H1 (cell line): ENCODE measurements around the gene PKP3. TPM values are rescaled to one million over a fixed set of nuclear protein-coding genes. Genes with fewer than 3 reads are reported as not detected.

ENCODE experiments used
- CTCF ChIA-PET: fragments of 300-600 bp; sonication (Branson Sonifier 250); formaldehyde crosslinking; loops from one replicate; lab custom pipeline; 2021; ENCODE audit not compliant: partially characterized antibody; lab: Charles Lee
- POLR2A ChIA-PET: fragments of 300-600 bp; sonication (Branson Sonifier 250); formaldehyde crosslinking; loops from one replicate; lab custom pipeline; 2021; ENCODE audit warnings: inconsistent platforms; ENCODE audit not compliant: partially characterized antibody; lab: Charles Lee
- DNase-seq, 2 experiments: peaks; one replicate each; pipeline versions ENCODE4 v3.0.0 to v3.0.0-alpha.2; 2010 to 2022; ENCODE audit warnings: low spot score in 2 of 2, low read depth in 1 of 2, mixed read lengths in 1 of 2
- FAIRE-seq: peaks from 2 replicates; lab custom pipeline; 2011; peaks lifted over from hg19 to GRCh38; lab: Jason Lieb, UNC
- H2AFZ ChIP-seq: 2 replicates; pipeline ENCODE4 v1.8.1; 2012; ENCODE audit warnings: low read length, inconsistent platforms
- H2AK5ac ChIP-seq: 2 replicates; pipeline ENCODE4 v1.6.1; 2013; ENCODE audit warnings: low read depth, low read length
- H2BK120ac ChIP-seq: replicated peaks from 2 replicates; pipeline ENCODE3; 2013; ENCODE audit warnings: low read depth, low read length, inconsistent platforms
- H2BK12ac ChIP-seq: 2 replicates; pipeline ENCODE4 v1.6.1; 2013; ENCODE audit warnings: low read depth, low read length
- H2BK15ac ChIP-seq: 2 replicates; pipeline ENCODE4 v1.6.1; 2013; ENCODE audit warnings: low read length
- H2BK20ac ChIP-seq: 2 replicates; pipeline ENCODE4 v1.6.1; 2013; ENCODE audit warnings: low read length
- H2BK5ac ChIP-seq: 2 replicates; pipeline ENCODE4 v1.6.1; 2013; ENCODE audit warnings: low read depth, low read length
- H3K14ac ChIP-seq: 2 replicates; pipeline ENCODE4 v1.6.1; 2013; ENCODE audit warnings: inconsistent platforms; ENCODE audit not compliant: insufficient read length
- H3K18ac ChIP-seq: 2 replicates; pipeline ENCODE4 v1.6.1; 2013; ENCODE audit warnings: low read length; ENCODE audit errors: extremely low read depth
- H3K23ac ChIP-seq: 2 replicates; pipeline ENCODE4 v1.6.1; 2013; ENCODE audit warnings: inconsistent platforms; ENCODE audit not compliant: insufficient read length
- H3K23me2 ChIP-seq: 2 replicates; pipeline ENCODE4 v1.6.1; 2013; ENCODE audit warnings: low read depth, low read length
- H3K27ac ChIP-seq: 2 replicates; pipeline ENCODE4 v1.6.1; 2011; ENCODE audit warnings: low read depth, low read length, inconsistent platforms
- H3K27me3 ChIP-seq, 4 experiments: replicated peaks in 1 of 4; 1 replicate in 1 of 4; 2 replicates in 3 of 4; pipeline versions ENCODE4 v1.6.1 to v1.8.1; 2011 to 2013; ENCODE audit warnings: low read length in 3 of 4, mild to moderate bottlenecking in 3 of 4, inconsistent platforms in 2 of 4, mixed read lengths in 2 of 4, moderate library complexity in 1 of 4; ENCODE audit not compliant: control insufficient read depth in 3 of 4, insufficient read depth in 3 of 4; ENCODE audit errors: extremely low read depth in 1 of 4
- H3K36me3 ChIP-seq, 4 experiments: 2 replicates each; pipeline versions ENCODE4 v1.6.1 to v1.8.1; 2011 to 2013; ENCODE audit warnings: mild to moderate bottlenecking in 4 of 4, low read length in 3 of 4, moderate library complexity in 2 of 4, control low read depth in 1 of 4, inconsistent platforms in 1 of 4; ENCODE audit not compliant: insufficient read depth in 4 of 4, control insufficient read depth in 2 of 4
- H3K4ac ChIP-seq: replicated peaks from 2 replicates; pipeline ENCODE3; 2013; ENCODE audit warnings: low read length, low read depth, mixed read lengths, inconsistent platforms; ENCODE audit not compliant: insufficient read length
- H3K4me1 ChIP-seq, 4 experiments: replicated peaks in 1 of 4; 1 replicate in 1 of 4; 2 replicates in 3 of 4; pipeline versions ENCODE4 v1.6.1 to v1.8.1; 2011 to 2013; ENCODE audit warnings: low read length in 3 of 4, inconsistent platforms in 2 of 4, mixed read lengths in 1 of 4; ENCODE audit not compliant: insufficient read depth in 4 of 4, control insufficient read depth in 3 of 4
- H3K4me2 ChIP-seq, 2 experiments: 2 replicates each; pipeline versions ENCODE4 v1.6.1 to v1.8.1; 2011 to 2013; ENCODE audit warnings: low read depth in 2 of 2, low read length in 2 of 2, control low read depth in 1 of 2, inconsistent platforms in 1 of 2, mild to moderate bottlenecking in 1 of 2; ENCODE audit not compliant: insufficient read depth in 1 of 2
- H3K4me3 ChIP-seq, 4 experiments: fragments of 200-600, 300-600 bp in 1 of 4; sonication (generic), shearing (Covaris generic), sonication (Bioruptor Twin) in 1 of 4; 2 replicates each; pipeline versions ENCODE4 v1.5.1 to v1.8.1; 2011 to 2016; ENCODE audit warnings: low read length in 4 of 4, low read depth in 3 of 4, control low read depth in 2 of 4, inconsistent platforms in 2 of 4, mild to moderate bottlenecking in 2 of 4, mixed read lengths in 1 of 4, moderate library complexity in 1 of 4; ENCODE audit not compliant: insufficient read depth in 2 of 4; ENCODE audit errors: extremely low read depth in 1 of 4
- H3K56ac ChIP-seq: replicated peaks from 2 replicates; pipeline ENCODE3; 2013; ENCODE audit warnings: low read depth, mild to moderate bottlenecking, mixed read lengths, low read length, inconsistent platforms; ENCODE audit not compliant: insufficient read length
- H3K79me1 ChIP-seq: 2 replicates; pipeline ENCODE4 v1.6.1; 2013; ENCODE audit warnings: low read depth, low read length, control low read depth
- H3K79me2 ChIP-seq, 2 experiments: 2 replicates each; pipeline versions ENCODE4 v1.6.1 to v1.8.1; 2012 to 2013; ENCODE audit warnings: low read length in 2 of 2, mild to moderate bottlenecking in 2 of 2, inconsistent platforms in 1 of 2; ENCODE audit not compliant: insufficient read depth in 2 of 2, control insufficient read depth in 1 of 2
- H3K9ac ChIP-seq, 4 experiments: replicated peaks in 1 of 4; 1 replicate in 1 of 4; 2 replicates in 3 of 4; pipeline versions ENCODE4 v1.6.1 to v1.8.1; 2011 to 2013; ENCODE audit warnings: low read depth in 3 of 4, low read length in 3 of 4, control low read depth in 2 of 4, mild to moderate bottlenecking in 2 of 4, moderate library complexity in 2 of 4, inconsistent platforms in 1 of 4; ENCODE audit errors: extremely low read depth in 1 of 4
- H3K9me3 ChIP-seq, 2 experiments: 2 replicates each; pipeline versions ENCODE4 v1.6.1 to v1.8.1; 2012 to 2013; ENCODE audit warnings: mild to moderate bottlenecking in 2 of 2, moderate library complexity in 2 of 2, control low read depth in 1 of 2, inconsistent platforms in 1 of 2, low read depth in 1 of 2, low read length in 1 of 2, mixed read lengths in 1 of 2; ENCODE audit not compliant: insufficient read depth in 2 of 2
- H4K20me1 ChIP-seq, 2 experiments: replicated peaks in 1 of 2; 2 replicates each; pipeline versions ENCODE3 to v1.8.1; 2011 to 2013; ENCODE audit warnings: inconsistent platforms in 2 of 2, low read length in 2 of 2, mild to moderate bottlenecking in 1 of 2; ENCODE audit not compliant: insufficient read depth in 2 of 2, control insufficient read depth in 1 of 2
- H4K5ac ChIP-seq: 2 replicates; pipeline ENCODE4 v1.6.1; 2013; ENCODE audit warnings: low read length, low read depth, mixed read lengths, inconsistent platforms; ENCODE audit not compliant: insufficient read length
- H4K8ac ChIP-seq: 2 replicates; pipeline ENCODE4 v1.8.0; 2013; ENCODE audit warnings: mild to moderate bottlenecking, moderate library complexity, low read length, inconsistent platforms; ENCODE audit not compliant: insufficient read depth; ENCODE audit errors: extremely low read depth
- H4K91ac ChIP-seq: replicated peaks from 2 replicates; pipeline ENCODE3; 2013; ENCODE audit warnings: low read length, mixed read lengths, inconsistent platforms; ENCODE audit not compliant: insufficient read length
- E2F6 ChIP-seq: IDR thresholded peaks from 2 replicates; pipeline ENCODE4 v1.6.1; 2012; ENCODE audit warnings: inconsistent platforms
- GABPA ChIP-seq: IDR thresholded peaks from 2 replicates; pipeline ENCODE4 v1.6.1; 2011; ENCODE audit warnings: mild to moderate bottlenecking, low read length, moderate library complexity, borderline replicate concordance; ENCODE audit not compliant: insufficient read depth
- JUND ChIP-seq: IDR thresholded peaks from 2 replicates; pipeline ENCODE4 v1.6.1; 2011; ENCODE audit warnings: mild to moderate bottlenecking, improper control_type of control experiment, low read length
- NANOG ChIP-seq: IDR thresholded peaks from 2 replicates; pipeline ENCODE4 v1.6.1; 2011; ENCODE audit warnings: low read length, low read depth, mild to moderate bottlenecking, inconsistent platforms; ENCODE audit not compliant: insufficient read depth, poor library complexity, severe bottlenecking
- RBBP5 ChIP-seq: IDR thresholded peaks from 2 replicates; pipeline ENCODE4 v1.7.1; 2012; ENCODE audit warnings: low read depth, mild to moderate bottlenecking, inconsistent platforms, low read length, moderate library complexity, borderline replicate concordance
- SRF ChIP-seq: IDR thresholded peaks from 2 replicates; pipeline ENCODE4 v1.6.1; 2011; ENCODE audit warnings: mild to moderate bottlenecking, low read depth, low read length, moderate library complexity
- SUZ12 ChIP-seq: fragments of 200-600 bp; sonication (generic); IDR thresholded peaks from 2 replicates; pipeline ENCODE4 v1.6.1; 2012; ENCODE audit warnings: mild to moderate bottlenecking, inconsistent platforms, low read length, moderate library complexity, mixed read lengths
- TCF12 ChIP-seq: IDR thresholded peaks from 2 replicates; pipeline ENCODE4 v1.6.1; 2011; ENCODE audit warnings: low read depth, mild to moderate bottlenecking, low read length
- WGBS, 2 experiments: shearing (Covaris generic) in 1 of 2; methylation state at CpG; one replicate each; pipeline versions ENCODE4 v1.1.6 to v1.1.7; 2013 to 2015; ENCODE audit warnings: low lambda C conversion rate in 2 of 2, mixed read lengths in 2 of 2, inconsistent platforms in 1 of 2, low coverage in 1 of 2, missing lambda C conversion rate in 1 of 2; ENCODE audit not compliant: insufficient replicate concordance in 2 of 2, insufficient coverage in 1 of 2, insufficient read length in 1 of 2; ENCODE audit errors: extremely low coverage in 1 of 2, missing lambda C conversion rate in 1 of 2; 5-methylcytosine and 5-hydroxymethylcytosine counted together
- polyA plus RNA-seq, 7 experiments: library from polyadenylated mRNA; depleted of rRNA in 3 of 7; stranded (reverse) in 5 of 7; unstranded in 2 of 7; fragments of >200 nt in 5 of 7; fragments of 200-250 nt in 2 of 7; gene quantifications; 1 replicate in 5 of 7; 2 replicates in 1 of 7; 4 replicates in 1 of 7; pipeline versions ENCODE4 v1.2.1 to v1.2.3, GENCODE V29; 2011 to 2013; ENCODE audit warnings: missing spikeins in 2 of 7, mixed read lengths in 2 of 7
- total RNA-seq: library from RNA; stranded (reverse); fragmentation: NEBNext Ultra II Directional; extraction: Animal tissue kit (Norgen Biotek cat#: 25700); gene quantifications from 2 replicates; pipeline ENCODE4 v1.2.1, GENCODE V29; 2021

Gene PKP3
- total and polyA plus RNA-seq, 2 of the 8 experiments (the other 6 are each of a cell fraction or from before 2014, with no cell fraction given): 16.7 to 28.7 TPM

- ChIA-PET CTCF (interaction anchor here (1.1 to 2.8 kb wide), 5 partner anchors 12 to 110 kb away, joined by 4 to 24 read pairs (median 6); partner anchors contain the start of gene PTDSS2), POLR2A (interaction anchor here (0.9 to 5.9 kb wide), 7 partner anchors 9 to 98 kb away, joined by 3 to 41 read pairs (median 5); partner anchors contain the start of genes B4GALNT4, PTDSS2 and SIGIRR)
- Histone ChIP-seq H3K9me3 (no peaks in the 10 kb centered on the region), H2BK12ac (0 out of 2 replicates have a peak overlapping the region, but pooled peaks have one; percentile 17), H4K91ac (no peak overlapping the region), H3K4me2 (no peak overlapping the region), H3K4me3 (no peak overlapping the region), H3K4ac (no peak overlapping the region), H2BK5ac (no peak overlapping the region; the same call in 1 of the 2 replicates), H3K79me1 (peaks cover 2% of the 10 kb centered on the region; the same call in 1 of the 2 replicates), H3K36me3 (no peaks in the 10 kb centered on the region; a peak in 1 of 8 replicates), H3K9ac (no peak overlapping the region), H4K5ac (no peak overlapping the region), H3K27ac (no peak overlapping the region), H2AFZ (no peak overlapping the region), H3K23me2 (peaks cover 3% of the 10 kb centered on the region; the same call in 1 of the 2 replicates), H4K8ac (no peak overlapping the region), H3K4me1 (peaks cover 0 to 11% (median 6%) of the 10 kb centered on the region in 4 experiments; a peak in 4 of 7 replicates)
- WGBS, 2 experiments: 83% methylated on average over 15 of the region's 15 CpGs; no CpG with 5 or more reads in 1 of the 2 experiments
- TF ChIP-seq TCF12: no peak
- TF ChIP-seq NANOG: no peak
- TF ChIP-seq JUND: no peak
- no peak for TF ChIP-seq SRF
- no peak for TF ChIP-seq E2F6
- no peak for TF ChIP-seq SUZ12
- no peak for TF ChIP-seq RBBP5
- TF ChIP-seq GABPA: no peak
- TF ChIP-seq, all 59 proteins: peak for 0
- peaks cover 0 to 5% of the 10 kb centered on the region in 2 experiments; a peak in 1 of 4 replicates for H3K79me2 ChIP-seq
- no peak overlapping the region for H3K56ac ChIP-seq
- no peak for FAIRE-seq
- 0 out of 2 replicates have a peak overlapping the region, but pooled peaks have one; percentile 29 for H2BK15ac ChIP-seq
- H2BK20ac ChIP-seq: no peak overlapping the region
- H3K18ac ChIP-seq: no peak overlapping the region
- peaks cover 0 to 5% (median 0%) of the 10 kb centered on the region in 4 experiments; a peak in 2 of 7 replicates for H3K27me3 ChIP-seq
- H3K23ac ChIP-seq: no peak overlapping the region
- H2BK120ac ChIP-seq: no peak overlapping the region
- H3K14ac ChIP-seq: no peak overlapping the region
- peaks cover 9 to 15% of the 10 kb centered on the region in 2 experiments for H4K20me1 ChIP-seq
- DNase-seq: peak in 1 of 2 experiments; percentile 48
- 0 out of 2 replicates have a peak overlapping the region, but pooled peaks have one; percentile 24 for H2AK5ac ChIP-seq
Measured at GRCh38 chr11:408154-409007, 14.4 kb downstream of the PKP3 start.
